Chondrocyte (in vitro differentiated cells): ENCODE measurements around the gene SEC23B. TPM values are rescaled to one million over a fixed set of nuclear protein-coding genes. Genes with fewer than 3 reads are reported as not detected.

Source experiments
- DNase-seq: peaks from one replicate; pipeline ENCODE4 v3.0.0; 2021; ENCODE audit warnings: mixed read lengths, low spot score
- H3K27ac Mint-ChIP-seq: one replicate; pipeline ENCODE4 v1.8.0; 2021; ENCODE audit warnings: mild to moderate bottlenecking, moderate library complexity, mixed read lengths; ENCODE audit not compliant: unreplicated experiment
- H3K27me3 Mint-ChIP-seq: 2 replicates; pipeline ENCODE4 v1.8.0; 2021; ENCODE audit warnings: low read depth, mixed read lengths
- H3K36me3 Mint-ChIP-seq: 2 replicates; pipeline ENCODE4 v1.8.0; 2021; ENCODE audit warnings: low read depth, mixed read lengths
- H3K4me1 Mint-ChIP-seq: 2 replicates; pipeline ENCODE4 v1.8.0; 2021; ENCODE audit warnings: low read depth, mild to moderate bottlenecking, mixed read lengths
- H3K4me3 Mint-ChIP-seq: one replicate; pipeline ENCODE4 v1.8.0; 2021; ENCODE audit warnings: mild to moderate bottlenecking, moderate library complexity, mixed read lengths; ENCODE audit not compliant: unreplicated experiment
- H3K9me3 Mint-ChIP-seq: 2 replicates; pipeline ENCODE4 v1.8.0; 2021; ENCODE audit warnings: low read depth, mixed read lengths
- microRNA-seq: library from miRNA; unstranded; fragments of <30 nt; microRNA quantifications from one replicate; pipeline ENCODE4 v1.2.0, GENCODE V29; 2020; ENCODE audit warnings: borderline number of aligned reads
- total RNA-seq: library from RNA; stranded (reverse); gene quantifications from 3 replicates; pipeline ENCODE4 v1.2.1, GENCODE V29; 2021
- TF ChIP-seq, protein P1 (sequence below): fragments of 200-600 bp; sonication (generic); IDR thresholded peaks from 2 replicates; pipeline ENCODE4 v1.5.0; 2021; ENCODE audit warnings: antibody characterized with exemption, mild to moderate bottlenecking, moderate library complexity

Gene SEC23B
- total RNA-seq, 1 donor from 2014 or later: 38.9 TPM

DNA sequence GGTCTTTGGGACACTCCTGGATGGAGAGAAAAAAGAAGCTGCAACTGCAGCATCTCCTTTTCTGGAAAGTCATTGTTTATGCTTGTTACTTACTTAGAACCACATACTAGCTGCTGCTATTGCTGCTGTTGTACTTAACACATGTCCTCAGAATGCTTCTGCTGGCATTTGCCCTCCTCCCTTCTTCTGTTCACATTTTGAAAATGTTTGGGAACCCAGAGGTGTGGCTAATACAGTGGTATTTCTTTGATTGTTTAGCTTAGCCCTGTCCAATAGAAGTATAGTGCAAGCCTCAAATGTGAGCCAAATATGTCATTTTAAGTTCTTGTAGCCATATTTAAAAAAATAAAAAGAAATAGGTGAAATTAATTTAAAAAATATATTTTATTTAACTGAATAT, 88.5 kb downstream of the SEC23B start:
- H3K27ac Mint-ChIP-seq: no peak overlapping the region

GRCh38 chr20:18609741-18610140, 102.0 kb downstream of the SEC23B start:
- no peak for DNase-seq
- Mint-ChIP-seq H3K27me3 (no peaks in the 10 kb centered on the region), H3K36me3 (peaks cover 8% of the 10 kb centered on the region), H3K27ac (no peak overlapping the region), H3K9me3 (no peaks in the 10 kb centered on the region), H3K4me1 (no peaks in the 10 kb centered on the region), H3K4me3 (no peak overlapping the region)
- TF ChIP-seq, protein P1, sequence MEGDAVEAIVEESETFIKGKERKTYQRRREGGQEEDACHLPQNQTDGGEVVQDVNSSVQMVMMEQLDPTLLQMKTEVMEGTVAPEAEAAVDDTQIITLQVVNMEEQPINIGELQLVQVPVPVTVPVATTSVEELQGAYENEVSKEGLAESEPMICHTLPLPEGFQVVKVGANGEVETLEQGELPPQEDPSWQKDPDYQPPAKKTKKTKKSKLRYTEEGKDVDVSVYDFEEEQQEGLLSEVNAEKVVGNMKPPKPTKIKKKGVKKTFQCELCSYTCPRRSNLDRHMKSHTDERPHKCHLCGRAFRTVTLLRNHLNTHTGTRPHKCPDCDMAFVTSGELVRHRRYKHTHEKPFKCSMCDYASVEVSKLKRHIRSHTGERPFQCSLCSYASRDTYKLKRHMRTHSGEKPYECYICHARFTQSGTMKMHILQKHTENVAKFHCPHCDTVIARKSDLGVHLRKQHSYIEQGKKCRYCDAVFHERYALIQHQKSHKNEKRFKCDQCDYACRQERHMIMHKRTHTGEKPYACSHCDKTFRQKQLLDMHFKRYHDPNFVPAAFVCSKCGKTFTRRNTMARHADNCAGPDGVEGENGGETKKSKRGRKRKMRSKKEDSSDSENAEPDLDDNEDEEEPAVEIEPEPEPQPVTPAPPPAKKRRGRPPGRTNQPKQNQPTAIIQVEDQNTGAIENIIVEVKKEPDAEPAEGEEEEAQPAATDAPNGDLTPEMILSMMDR: no peak

More for the DNA sequence above, 88.5 kb downstream of the SEC23B start:
- TF ChIP-seq, protein P1: no peak
- Mint-ChIP-seq H3K9me3 (peaks cover 5% of the 10 kb centered on the region), H3K4me3 (no peak overlapping the region), H3K36me3 (peaks cover 16% of the 10 kb centered on the region), H3K27me3 (no peaks in the 10 kb centered on the region), H3K4me1 (no peaks in the 10 kb centered on the region)
- no peak for DNase-seq

Small RNAs within 50 kb of the gene (microRNA-seq; reads per million reads assigned to microRNA genes)
- not detected for gene MIR3192

Other genes with a start within 250 kb of the SEC23B start
- 16.7 to 18.6 TPM (median 17.9 TPM) in 3 replicates for gene ZNF133, start 219.4 kb upstream of the SEC23B start, total RNA-seq
- 1.5 to 1.9 TPM (median 1.5 TPM) in 3 replicates for gene DZANK1, start 40.9 kb upstream of the SEC23B start, total RNA-seq
- 8.1 to 10.2 TPM (median 9.3 TPM) in 3 replicates for gene POLR3F, start 40.5 kb upstream of the SEC23B start, total RNA-seq
- gene RBBP9, start 10.7 kb upstream of the SEC23B start, total RNA-seq: 12.7 to 20.6 TPM (median 14.2 TPM) in 3 replicates
- 37.9 to 47.7 TPM (median 39.6 TPM) in 3 replicates for gene SMIM26, start 59.5 kb downstream of the SEC23B start, total RNA-seq
- gene DTD1, start 80.1 kb downstream of the SEC23B start, total RNA-seq: 19.7 to 22.2 TPM (median 21.9 TPM) in 3 replicates